Upper lobe of left lung (tissue), 4 donors: ENCODE measurements around the gene STAG1.

Source experiments
- CTCF ChIP-seq, 6 experiments: fragments of 450-650 bp in 4 of 6; fragments of 200-600 bp in 2 of 6; sonication (generic) in 2 of 6; IDR thresholded peaks; one replicate each; pipeline ENCODE4 v1.5.1; 2016 to 2019; ENCODE audit warnings: antibody characterized with exemption in 6 of 6
- EP300 ChIP-seq, 4 donors: sonication (generic); formaldehyde crosslinking; IDR thresholded peaks; one replicate each; pipeline ENCODE4 v1.5.1; 2017; ENCODE audit warnings: antibody characterized with exemption in 4 of 4, control low read depth in 2 of 4
- POLR2A ChIP-seq, 4 donors: fragments of 450-650 bp; IDR thresholded peaks; one replicate each; pipeline ENCODE4 v1.5.1; 2016 to 2017; ENCODE audit warnings: antibody characterized with exemption in 4 of 4, mild to moderate bottlenecking in 2 of 4
- POLR2AphosphoS5 ChIP-seq, 2 donors: sonication (generic); formaldehyde crosslinking; IDR thresholded peaks; one replicate each; pipeline ENCODE4 v1.5.1; 2017; ENCODE audit warnings: antibody characterized with exemption in 2 of 2

- TF ChIP-seq CTCF (IDR thresholded peaks at IDR 0.05) (no peak), POLR2A (IDR thresholded peaks at IDR 0.05) (no peak), EP300 (IDR thresholded peaks at IDR 0.05) (no peak), POLR2AphosphoS5 (IDR thresholded peaks at IDR 0.05) (no peak)
These were observed 371.6 kb downstream of the STAG1 start for GRCh38 chr3:136380530-136380929.
